SW 1271 (cell line): ENCODE data around the gene LDLRAD1.
"Not testable (repeated sequence)": the region's sequence is repeated elsewhere in the genome, so short reads cannot be mapped to it uniquely, and the experiment has no call there.

Source experiments
- DNase-seq, 2 experiments: peaks; one replicate each; lab custom pipeline; 2025; lab: John Stamatoyannopoulos, UW

LDLRAD1 gene

DNA sequence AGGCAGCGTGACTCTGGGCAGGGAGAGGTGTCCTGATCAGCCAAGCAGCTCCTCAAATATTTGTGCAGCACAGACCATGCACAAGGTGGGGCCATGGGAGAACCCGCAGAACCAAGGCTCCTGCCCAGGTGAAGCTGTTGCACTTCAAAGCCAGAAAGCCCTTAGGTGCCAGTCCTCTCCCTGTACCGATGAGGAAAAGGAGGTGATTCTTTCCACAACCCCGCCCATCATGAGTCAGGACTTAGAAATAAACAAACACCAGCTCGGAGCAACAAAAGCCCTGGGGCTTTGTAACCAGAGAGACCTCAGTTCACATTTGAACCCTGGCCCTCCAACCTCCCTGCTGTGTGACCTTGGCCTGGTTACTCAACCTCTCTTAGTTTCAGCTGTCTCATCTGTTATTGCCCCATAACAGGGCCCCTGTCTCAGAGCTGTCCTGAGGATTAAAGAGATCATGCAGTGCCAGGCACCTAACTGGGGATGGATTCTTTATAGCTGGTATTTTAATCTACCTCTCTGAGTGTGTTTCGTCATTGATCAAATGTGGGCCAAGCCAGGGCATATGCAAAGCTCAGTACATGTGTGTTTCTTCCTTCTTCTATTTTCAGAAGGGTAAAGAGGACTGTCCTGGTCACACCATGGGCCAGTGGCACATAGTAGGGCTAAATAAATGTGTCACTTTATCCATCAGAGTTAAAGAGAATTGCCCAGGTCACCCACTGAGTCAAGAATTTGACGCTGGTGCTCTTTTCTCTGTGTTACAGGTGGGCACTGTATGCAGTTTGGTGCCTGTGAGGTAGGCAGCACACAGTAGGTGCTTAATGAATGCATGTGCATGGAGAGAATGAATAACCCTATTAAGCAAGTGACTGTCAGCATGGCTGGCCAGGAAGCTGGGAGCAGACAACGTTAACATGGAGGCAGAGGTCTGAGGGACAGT, 1.4 kb downstream of the LDLRAD1 start:
- DNase-seq: peak in 1 of 2 experiments; percentile 23

- DNase-seq: no peak
These were observed 3.9 kb downstream of the LDLRAD1 start for GRCh38 chr1:54014009-54014629.

DNA sequence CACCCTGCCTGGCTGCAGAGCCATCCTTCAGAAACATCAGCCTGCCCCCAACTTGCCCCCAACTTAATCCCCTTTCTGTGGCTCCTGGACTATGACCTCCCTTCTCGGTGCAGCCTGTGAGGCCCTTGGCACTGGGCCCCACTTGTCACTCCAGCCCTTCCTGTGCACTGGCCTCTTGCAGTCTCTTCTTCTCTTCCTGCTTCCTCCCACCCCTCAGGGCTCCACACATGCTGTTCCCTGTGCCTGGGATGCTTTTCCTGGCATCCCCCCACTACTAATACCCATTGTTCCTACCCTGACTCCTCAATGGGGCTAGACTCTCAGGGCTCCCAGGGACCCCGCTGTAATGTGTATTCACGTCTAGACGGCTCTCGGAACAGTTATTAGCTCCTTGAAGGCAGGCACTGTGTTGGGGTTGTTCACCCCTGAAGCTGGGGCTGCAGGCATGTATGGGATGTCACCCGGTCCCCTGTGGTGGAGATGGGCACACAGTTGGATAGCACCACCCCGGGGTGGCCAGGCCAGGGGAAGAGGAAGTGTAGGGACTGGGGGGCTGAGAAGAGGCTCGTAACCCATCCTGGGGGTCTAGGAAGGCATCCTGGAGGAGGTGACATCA, 4.5 kb downstream of the LDLRAD1 start:
- no peak for DNase-seq

DNA sequence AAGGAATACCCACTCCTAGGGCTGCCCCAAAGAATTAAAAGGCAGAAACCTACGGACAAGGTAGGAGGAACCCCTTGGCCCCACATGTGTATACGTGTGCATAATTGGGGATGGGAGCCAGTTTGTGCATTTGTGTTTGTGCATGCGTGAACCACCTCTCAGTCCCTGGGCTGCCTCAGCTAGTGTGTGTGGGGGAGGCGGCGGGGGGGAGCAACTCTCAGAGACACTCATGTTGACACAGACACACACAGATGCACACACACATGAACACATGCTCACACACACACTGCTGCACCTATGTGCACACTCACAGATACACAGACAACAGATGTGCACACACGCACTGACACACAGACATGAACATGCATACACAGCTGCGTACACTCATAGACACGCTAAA, 5.1 kb downstream of the LDLRAD1 start:
- DNase-seq: no peak

GRCh38 chr1:54012008-54012325, 6.0 kb downstream of the LDLRAD1 start:
- no peak for DNase-seq

DNA sequence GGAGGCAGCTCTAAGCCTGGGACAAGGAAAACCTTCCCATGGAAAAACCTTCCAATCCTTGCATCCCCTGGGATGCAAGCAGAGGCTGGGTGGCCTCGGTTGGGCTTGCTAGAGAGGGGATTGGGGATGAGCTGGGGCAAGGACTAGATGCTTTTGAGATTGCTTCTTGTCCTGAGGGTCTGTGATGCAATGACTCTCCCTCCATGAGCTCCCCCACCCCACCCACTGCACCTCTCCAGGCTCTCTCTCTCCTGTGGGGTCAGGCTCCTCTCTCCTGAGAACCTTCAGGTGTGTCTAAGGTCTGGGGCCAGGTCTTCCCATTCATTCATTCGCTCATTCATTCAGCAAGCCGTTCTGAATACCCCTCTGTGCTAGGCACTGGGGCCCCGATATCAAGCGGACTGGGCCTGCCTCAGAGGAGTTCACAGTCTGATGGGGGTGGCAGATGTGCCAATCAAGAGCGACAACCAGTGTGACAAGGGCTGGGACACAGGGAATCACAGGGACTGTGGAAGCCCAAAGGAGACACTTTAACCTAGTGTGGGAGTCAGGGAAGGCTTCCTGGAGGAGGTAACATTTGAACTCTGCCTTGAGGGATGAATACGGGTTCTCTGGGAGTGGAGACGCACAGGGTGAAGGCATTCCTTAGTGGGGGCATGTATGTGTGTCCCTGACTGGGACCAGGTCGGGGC, 6.5 kb downstream of the LDLRAD1 start:
- DNase-seq: no peak

- no peak for DNase-seq
These were observed 7.4 kb downstream of the LDLRAD1 start for GRCh38 chr1:54010415-54011117.

DNA sequence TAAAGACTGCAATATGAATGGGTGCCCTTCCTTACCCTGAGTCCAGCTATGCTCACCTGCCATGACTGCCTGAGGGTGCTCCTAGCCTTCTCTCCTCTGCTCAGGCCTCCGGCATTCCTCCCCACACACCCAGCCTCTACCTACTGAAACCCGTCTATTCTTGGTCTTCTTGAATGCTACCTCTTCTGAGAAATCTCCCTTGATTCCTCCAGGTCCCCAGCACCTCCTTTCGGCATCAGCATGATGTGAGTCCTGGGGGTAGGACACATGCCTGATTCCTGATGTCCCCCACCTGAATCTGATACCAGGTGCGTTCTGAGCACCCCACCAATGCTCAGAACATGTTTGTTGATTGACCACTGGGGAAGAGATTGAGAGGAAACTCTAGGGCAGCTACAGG, 8.6 kb downstream of the LDLRAD1 start:
- DNase-seq: no peak

GRCh38 chr1:54008876-54009275, 9.1 kb downstream of the LDLRAD1 start:
- DNase-seq: no peak

DNA sequence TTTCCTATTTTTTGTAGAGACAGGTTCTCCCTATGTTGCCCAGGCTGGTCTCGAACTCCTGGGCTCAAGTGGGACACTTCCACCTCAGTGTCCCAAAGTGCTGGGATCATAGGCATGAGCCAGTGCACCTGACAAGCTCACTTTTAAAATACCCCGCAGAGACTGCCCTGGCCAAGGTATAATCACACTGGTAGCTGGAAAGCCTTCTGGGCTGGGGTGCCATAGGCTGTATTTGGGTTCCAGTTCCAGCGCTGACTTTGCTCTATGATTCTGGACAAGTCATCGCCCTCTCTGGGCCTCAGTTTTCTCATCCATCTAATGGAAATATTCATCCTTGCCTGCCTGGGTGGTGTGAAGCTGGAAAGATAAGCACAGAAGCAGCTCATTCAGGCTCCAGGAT, 10.4 kb downstream of the LDLRAD1 start:
- no peak for DNase-seq

- DNase-seq: no peak
These were observed 11.5 kb downstream of the LDLRAD1 start for GRCh38 chr1:54006508-54006907.

DNA sequence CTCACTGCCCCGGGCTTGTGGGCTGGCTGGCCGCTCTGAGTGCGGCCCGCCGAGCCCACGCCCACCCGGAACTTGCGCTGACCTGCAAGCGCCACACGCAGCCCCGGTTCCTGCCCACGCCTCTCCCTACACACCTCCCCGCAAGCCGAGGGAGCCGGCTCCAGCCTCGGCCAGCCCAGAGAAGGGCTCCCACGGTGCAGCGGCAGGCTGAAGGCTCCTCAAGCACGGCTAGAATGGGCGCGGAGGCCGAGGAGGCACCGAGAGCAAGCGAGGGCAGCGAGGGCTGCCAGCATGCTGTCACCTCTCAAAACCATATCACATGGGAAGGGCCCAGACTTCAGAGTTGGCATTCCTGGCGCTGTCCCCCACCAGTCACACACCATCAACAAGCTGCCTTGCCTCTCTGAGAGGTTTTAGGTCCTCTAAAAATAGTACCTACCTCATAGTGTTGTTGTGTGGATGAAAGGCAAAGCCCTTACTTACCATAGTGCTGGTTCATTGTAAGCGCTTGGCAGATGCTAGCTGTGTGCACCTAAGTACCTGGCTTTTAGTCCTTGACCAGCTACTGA, 13.4 kb downstream of the LDLRAD1 start:
- no peak for DNase-seq

- DNase-seq: not testable (repeated sequence)
These were observed 14.1 kb downstream of the LDLRAD1 start for GRCh38 chr1:54003750-54004480.

DNA sequence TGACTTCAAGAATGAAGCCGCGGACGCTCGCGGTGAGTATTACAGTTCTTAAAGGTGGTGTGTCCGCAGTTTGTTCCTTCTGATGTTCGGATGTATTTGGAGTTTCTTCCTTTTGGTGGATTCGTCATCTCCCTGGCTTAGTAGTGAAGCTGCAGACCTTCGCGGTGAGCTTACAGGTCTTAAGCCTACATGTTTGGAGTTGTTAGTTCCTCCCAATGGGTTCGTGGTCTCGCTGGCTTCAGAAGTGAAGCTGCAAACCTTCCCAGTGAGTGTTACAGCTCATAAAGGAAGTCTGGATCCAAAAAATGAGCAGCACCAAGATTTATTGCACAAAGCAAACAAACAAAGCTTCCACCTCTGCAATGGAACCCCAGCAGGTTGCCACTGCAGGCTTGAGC, 14.7 kb downstream of the LDLRAD1 start:
- DNase-seq: no peak

DNA sequence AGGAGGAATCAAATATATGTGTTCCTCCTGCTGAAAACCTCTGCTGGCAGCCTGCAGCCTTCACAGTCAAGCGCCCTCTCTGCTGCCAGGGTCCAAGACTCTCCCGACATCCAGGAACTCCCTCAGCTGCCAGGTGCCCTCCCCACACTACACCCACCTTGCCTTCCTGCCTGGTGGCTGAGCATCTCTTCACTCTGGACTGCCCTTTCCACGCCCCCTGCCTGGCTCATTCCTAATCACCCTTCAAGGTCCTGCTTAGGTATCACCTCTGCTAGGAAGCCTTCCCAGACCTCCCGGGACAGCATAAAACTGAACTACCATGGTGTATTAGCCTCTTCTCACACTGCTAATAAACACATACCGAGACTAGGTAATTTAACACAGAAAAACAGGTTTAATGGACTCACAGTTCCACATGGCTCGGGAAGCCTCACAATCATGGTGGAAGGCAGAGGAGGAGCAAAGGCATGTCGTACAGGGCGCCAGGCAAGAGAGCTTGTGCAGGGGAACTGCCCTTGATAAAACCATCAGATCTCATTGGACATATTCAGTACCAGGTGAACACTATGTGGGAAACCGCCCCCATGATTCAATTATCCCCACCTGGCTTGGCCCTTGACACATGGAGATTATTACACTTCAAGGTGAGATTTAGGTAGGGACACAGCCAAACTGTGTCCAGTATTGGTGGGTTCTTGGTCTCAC, 15.3 kb downstream of the LDLRAD1 start:
- no peak for DNase-seq

- DNase-seq: no peak
These were observed 16.4 kb downstream of the LDLRAD1 start for GRCh38 chr1:54001591-54001990.

DNA sequence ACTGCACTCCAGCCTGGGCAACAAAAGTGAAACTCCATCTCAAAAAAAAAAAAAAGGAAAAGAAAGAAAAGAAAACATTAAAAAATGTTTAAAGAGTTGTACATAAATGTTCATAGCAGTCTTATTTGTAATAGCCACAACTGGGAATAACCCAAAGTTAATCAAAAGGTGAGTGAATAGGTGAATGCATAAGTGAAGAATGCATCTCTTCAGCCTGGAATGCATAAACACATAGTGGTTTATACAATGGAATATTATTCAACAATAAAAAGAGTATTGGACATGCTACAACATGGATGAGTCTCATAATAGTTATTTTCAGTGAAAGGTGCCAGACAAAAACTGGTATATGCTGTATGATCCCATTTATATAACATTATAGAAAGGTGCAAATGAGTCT, 18.1 kb downstream of the LDLRAD1 start:
- no peak for DNase-seq

DNA sequence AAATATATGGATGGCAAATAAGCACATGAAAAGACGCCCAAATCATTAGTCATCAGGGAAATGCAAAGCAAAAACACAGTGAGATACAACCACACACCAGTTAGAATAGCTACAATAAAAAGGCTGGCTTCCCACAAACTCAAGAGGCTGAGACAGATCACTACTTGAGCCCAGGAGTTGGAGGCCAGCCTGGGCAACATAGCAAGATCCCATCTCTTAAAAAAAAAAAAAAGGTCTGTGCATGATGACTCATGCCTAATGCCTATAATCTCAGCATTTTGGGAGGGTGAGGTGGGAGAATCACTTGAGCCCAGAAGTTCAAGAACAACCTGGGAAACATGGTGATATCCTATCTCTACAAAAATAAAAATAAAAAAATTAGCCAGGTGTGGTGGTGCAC, 19.8 kb downstream of the LDLRAD1 start:
- DNase-seq: no peak

DNA sequence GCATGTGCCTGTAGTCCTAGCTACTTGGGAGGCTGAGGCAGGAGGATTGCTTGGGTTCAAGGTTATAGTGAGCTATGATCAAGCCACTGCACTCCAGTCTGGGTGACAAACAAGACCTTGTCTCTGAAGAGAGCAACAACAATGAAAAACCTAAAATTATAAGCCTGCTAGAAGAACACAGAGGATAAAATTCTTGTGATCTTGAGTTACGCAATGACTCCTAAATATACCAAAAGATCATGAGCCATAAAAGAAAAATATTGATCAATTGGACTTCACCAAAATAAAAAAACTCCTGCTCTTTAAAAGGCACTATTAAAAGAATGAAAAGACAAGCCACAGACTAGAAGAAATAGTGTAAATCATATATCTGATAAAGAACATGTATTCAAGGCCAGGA, 22.3 kb downstream of the LDLRAD1 start:
- no peak for DNase-seq

DNA sequence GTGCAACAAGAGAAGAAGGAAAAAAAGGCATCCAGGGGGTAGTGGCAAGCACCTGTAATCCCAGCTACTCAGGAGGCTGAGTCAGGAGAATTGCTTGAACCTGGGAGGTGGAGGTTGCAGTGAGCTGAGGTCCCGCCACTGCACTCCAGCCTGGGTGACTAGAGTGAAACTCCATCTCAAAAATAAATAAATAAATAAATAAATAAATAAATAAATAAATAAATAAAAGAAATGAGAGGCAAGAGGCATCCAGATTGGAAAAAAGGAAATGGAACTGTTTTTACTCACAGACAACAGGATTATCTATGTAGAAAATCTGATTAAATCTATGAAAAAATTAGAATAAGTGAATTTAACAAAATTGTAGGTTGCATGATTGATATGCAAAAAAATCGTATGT, 23.5 kb downstream of the LDLRAD1 start:
- not testable (repeated sequence) for DNase-seq
